Panc1 (cell line): ENCODE results near the gene ERF.

Experiments
- CTCF ChIP-seq: fragments of 450-650 bp; IDR thresholded peaks from 2 replicates; pipeline ENCODE4 v1.5.1; 2017; ENCODE audit warnings: mild to moderate bottlenecking
- POLR2AphosphoS5 ChIP-seq: IDR thresholded peaks from 2 replicates; pipeline ENCODE4 v1.6.1; 2012; ENCODE audit warnings: mild to moderate bottlenecking, low read depth, low read length, moderate library complexity
- REST ChIP-seq, 2 experiments: IDR thresholded peaks; 2 replicates each; pipeline ENCODE4 v1.6.1; 2011 to 2012; ENCODE audit warnings: low read depth in 2 of 2, control low read depth in 1 of 2, low read length in 1 of 2, mild to moderate bottlenecking in 1 of 2, moderate library complexity in 1 of 2; ENCODE audit not compliant: insufficient read depth in 1 of 2
- SIN3A ChIP-seq: IDR thresholded peaks from 2 replicates; pipeline ENCODE4 v1.6.1; 2012; ENCODE audit warnings: low read depth, mild to moderate bottlenecking, low read length, moderate library complexity, borderline replicate concordance; ENCODE audit not compliant: insufficient read depth
- TCF7L2 ChIP-seq: IDR thresholded peaks from 2 replicates; pipeline ENCODE4 v1.6.1; 2011; ENCODE audit warnings: mild to moderate bottlenecking, low read depth, low read length, inconsistent platforms

GRCh38 chr19:42230571-42230970 lies 24.4 kb downstream of the ERF start:
- TF ChIP-seq CTCF = no peak
- no peak for TF ChIP-seq TCF7L2
- TF ChIP-seq POLR2AphosphoS5 = no peak
- no peak for TF ChIP-seq SIN3A
- no peak for TF ChIP-seq REST (IDR thresholded peaks at IDR 0.05; ENCODE audit: insufficient read depth in 1 of 2, low read depth in 2 of 2, low read length in 1 of 2)
